Activated CD8-positive, alpha-beta T cell treated with anti-CD3 and anti-CD28 coated beads, Interleukin-2, amount 10 ng/mL, durations not matched to agents 7 days and 5 days (primary cell): Measurements from ENCODE around the gene CCDC70. TPM values are rescaled to one million over a fixed set of nuclear protein-coding genes. Genes with fewer than 3 reads are reported as not detected.
A peak's percentile ranks its signal among the peaks of the same experiment; 100 is the strongest.
"Not testable (repeated sequence)": the region's sequence is repeated elsewhere in the genome, so short reads cannot be mapped to it uniquely, and the experiment has no call there.

Experiments
- ATAC-seq: fragments of 150-1000 bp; cut with Tn5 transposase; one replicate; pipeline ENCODE4 v1.10.0; 2021; ENCODE audit warnings: moderate library complexity
- CTCF ChIA-PET: fragments of 350-600 bp; sonication (Branson Sonifier 250); formaldehyde crosslinking; loops from one replicate; lab custom pipeline; 2021; ENCODE audit warnings: antibody characterized with exemption; lab: Charles Lee
- POLR2A ChIA-PET: fragments of 350-600 bp; sonication (Branson Sonifier 250); formaldehyde crosslinking; loops from one replicate; lab custom pipeline; 2021; ENCODE audit warnings: antibody characterized with exemption; lab: Charles Lee
- DNase-seq: peaks from one replicate; pipeline ENCODE4 v3.0.0-alpha.2; 2020
- H3K27ac Mint-ChIP-seq: one replicate; pipeline ENCODE4 v1.8.0; 2021; ENCODE audit warnings: mild to moderate bottlenecking, mixed read lengths
- H3K27me3 Mint-ChIP-seq: one replicate; pipeline ENCODE4 v1.8.0; 2021; ENCODE audit warnings: low read depth, mixed read lengths
- H3K36me3 Mint-ChIP-seq: one replicate; pipeline ENCODE4 v1.8.0; 2021; ENCODE audit warnings: low read depth, mixed read lengths
- H3K4me1 Mint-ChIP-seq: one replicate; pipeline ENCODE4 v1.8.0; 2021; ENCODE audit warnings: low read depth, mixed read lengths
- H3K4me3 Mint-ChIP-seq: one replicate; pipeline ENCODE4 v1.8.0; 2021; ENCODE audit warnings: mild to moderate bottlenecking, mixed read lengths
- H3K9me3 Mint-ChIP-seq: one replicate; pipeline ENCODE4 v1.8.0; 2022; ENCODE audit warnings: mixed read lengths; ENCODE audit not compliant: insufficient read depth
- total RNA-seq, 2 experiments: library from RNA; stranded (reverse); gene quantifications; one replicate each; pipeline ENCODE4 v1.2.3, GENCODE V29; 2021

CCDC70 gene
- total RNA-seq, 2 experiments from 2014 or later = not detected

- ATAC-seq (peak; percentile 47), DNase-seq (peak; percentile 48)
- Mint-ChIP-seq H3K9me3 (no peaks in the 10 kb centered on the region), H3K27me3 (no peaks in the 10 kb centered on the region), H3K4me3 (peak overlapping the region; percentile 48), H3K4me1 (peaks cover 86% of the 10 kb centered on the region), H3K36me3 (no peaks in the 10 kb centered on the region), H3K27ac (peak overlapping the region; percentile 78)
- ChIA-PET CTCF (interaction anchor here (0.8 to 9.4 kb wide), 9 partner anchors 7 to 696 kb away, joined by 3 to 175 read pairs (median 3); no protein-coding TSS in a partner anchor), POLR2A (interaction anchor here (1.0 to 1.3 kb wide), 3 partner anchors 10 to 369 kb away, joined by 3 to 6 read pairs (median 6); partner anchors contain the start of gene INTS6)
Observed at GRCh38 chr13:51821606-51822005, 40.2 kb upstream of the CCDC70 start.

- H3K27ac Mint-ChIP-seq = peak overlapping the region; percentile 78
- POLR2A ChIA-PET = interaction anchor here (1.0 to 1.3 kb wide), 3 partner anchors 12 to 369 kb away, joined by 3 to 6 read pairs (median 3); partner anchors contain the start of gene INTS6
Observed at GRCh38 chr13:51822106-51822815, 39.5 kb upstream of the CCDC70 start.

DNA sequence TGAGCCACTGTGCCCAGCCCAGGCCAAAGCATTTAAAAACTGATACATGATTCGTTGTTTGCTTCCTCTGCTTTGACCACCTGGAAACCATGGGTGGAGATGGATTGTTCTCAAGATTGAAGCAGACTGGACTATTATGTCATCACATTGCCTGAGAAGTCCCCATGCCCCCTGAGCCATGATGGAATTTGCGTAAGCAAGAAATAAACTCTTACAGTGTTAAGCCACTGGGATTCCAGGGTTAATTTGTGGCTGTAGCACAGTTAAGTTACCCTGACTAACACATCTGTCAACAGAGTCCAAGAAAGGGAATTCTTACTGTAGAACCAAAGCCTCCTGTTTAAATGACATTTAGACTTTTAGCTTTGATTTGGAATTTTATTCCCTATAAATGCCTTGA, 38.4 kb upstream of the CCDC70 start:
- Mint-ChIP-seq H3K4me3 (no peak overlapping the region), H3K27ac (no peak overlapping the region), H3K36me3 (no peaks in the 10 kb centered on the region), H3K27me3 (no peaks in the 10 kb centered on the region), H3K9me3 (no peaks in the 10 kb centered on the region), H3K4me1 (peaks cover 94% of the 10 kb centered on the region)
- POLR2A ChIA-PET = interaction anchor here (1.0 kb wide), 1 partner anchor 18 kb away, joined by 3 read pairs; no protein-coding TSS in a partner anchor
- ATAC-seq = no peak
- CTCF ChIA-PET = interaction anchor here (0.7 to 9.4 kb wide), 3 partner anchors 9 to 371 kb away, joined by 3 to 175 read pairs (median 71); no protein-coding TSS in a partner anchor
- no peak for DNase-seq

More at GRCh38 chr13:51822106-51822815, 39.5 kb upstream of the CCDC70 start:
- peak overlapping the region; percentile 48 for H3K4me3 Mint-ChIP-seq
- no peaks in the 10 kb centered on the region for H3K27me3 Mint-ChIP-seq
- DNase-seq (no peak), ATAC-seq (peak; percentile 23)
- H3K9me3 Mint-ChIP-seq = no peaks in the 10 kb centered on the region
- CTCF ChIA-PET = interaction anchor here (0.7 to 9.4 kb wide), 9 partner anchors 8 to 372 kb away, joined by 3 to 175 read pairs (median 3); no protein-coding TSS in a partner anchor
- peaks cover 93% of the 10 kb centered on the region for H3K4me1 Mint-ChIP-seq
- H3K36me3 Mint-ChIP-seq = no peaks in the 10 kb centered on the region

DNA sequence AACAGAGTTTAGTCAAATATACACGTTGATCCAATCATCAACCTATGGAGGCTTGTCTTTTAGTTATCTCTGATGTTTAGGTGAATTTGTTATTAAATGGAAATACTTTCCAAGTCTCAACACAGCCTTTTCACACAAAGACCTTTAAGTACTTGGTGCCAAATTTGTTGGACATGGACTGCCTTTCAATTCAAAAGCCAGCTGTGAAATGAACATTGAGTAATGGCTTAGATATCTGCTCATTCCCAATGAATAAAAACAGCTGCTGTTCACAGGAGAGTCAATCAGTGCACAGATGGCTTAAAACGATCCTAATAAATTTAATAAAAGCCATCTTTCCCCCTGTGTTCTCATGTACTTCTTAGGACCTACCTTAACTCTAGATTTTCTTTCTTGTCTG, 37.9 kb upstream of the CCDC70 start:
- Mint-ChIP-seq H3K4me1 (peaks cover 90% of the 10 kb centered on the region), H3K27ac (peak overlapping the region; percentile 16)

DNA sequence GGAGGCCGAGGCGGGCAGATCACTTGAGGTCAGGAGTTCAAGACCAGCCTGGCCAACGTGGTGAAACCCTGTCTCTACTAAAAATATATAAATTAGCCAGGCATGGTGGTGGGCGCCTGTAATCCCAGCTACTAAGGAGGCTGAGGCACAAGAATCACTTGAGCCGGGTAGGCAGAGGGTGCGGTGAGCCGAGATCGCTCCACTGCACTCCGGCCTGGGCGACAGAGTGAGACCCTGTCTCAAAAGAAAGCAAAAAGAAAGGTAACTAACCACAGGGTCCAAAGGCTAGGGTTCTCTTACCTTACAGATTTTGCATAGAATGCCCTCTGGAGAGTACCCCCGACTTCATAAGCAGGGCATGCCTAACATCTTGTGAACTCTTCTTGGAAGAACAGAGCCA, 37.1 kb upstream of the CCDC70 start:
- DNase-seq, H3K27me3 Mint-ChIP-seq, ATAC-seq, H3K36me3 Mint-ChIP-seq, H3K9me3 Mint-ChIP-seq: not testable (repeated sequence)
- Mint-ChIP-seq H3K4me3 (peak overlapping the region; percentile 60), H3K27ac (peak overlapping the region; percentile 82), H3K4me1 (peaks cover 82% of the 10 kb centered on the region)
- POLR2A ChIA-PET = interaction anchor here (1.0 to 1.1 kb wide), 2 partner anchors 19 to 372 kb away, joined by 3 to 5 read pairs; partner anchors contain the start of gene INTS6
- CTCF ChIA-PET = interaction anchor here (0.9 to 9.4 kb wide), 4 partner anchors 11 to 302 kb away, joined by 6 to 175 read pairs (median 9); partner anchors contain the start of gene TMEM272

More for the DNA sequence above, 37.9 kb upstream of the CCDC70 start:
- Mint-ChIP-seq H3K4me3 (peak overlapping the region; percentile 60), H3K27me3 (no peaks in the 10 kb centered on the region), H3K9me3 (no peaks in the 10 kb centered on the region), H3K36me3 (no peaks in the 10 kb centered on the region)
- DNase-seq (no peak), ATAC-seq (no peak)
- ChIA-PET POLR2A (no interaction called here), CTCF (interaction anchor here (6.7 to 9.4 kb wide), 2 partner anchors 8 to 10 kb away, joined by 71 to 175 read pairs; no protein-coding TSS in a partner anchor)

DNA sequence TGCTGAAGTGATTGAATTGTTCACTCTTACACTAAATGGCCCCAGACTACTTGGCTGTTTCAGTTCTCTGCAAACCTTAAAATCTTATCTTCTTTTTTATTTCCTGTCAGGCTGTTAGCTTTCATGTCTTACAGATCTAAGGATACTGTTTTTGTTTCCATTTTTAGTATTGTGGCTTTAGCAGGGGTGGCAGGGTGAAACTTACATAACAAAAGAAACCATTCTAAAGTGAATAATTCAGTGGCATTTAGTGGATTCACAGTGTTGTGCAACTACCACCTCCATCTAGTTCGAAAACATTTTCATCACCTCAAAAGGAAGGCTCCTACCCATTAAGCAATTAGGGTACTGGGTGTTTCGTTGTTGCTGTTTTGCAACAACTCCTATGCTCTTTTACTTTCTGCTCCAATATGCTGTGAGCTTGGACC, 36.6 kb upstream of the CCDC70 start:
- ATAC-seq (peak; percentile 66), DNase-seq (peak; percentile 44)
- CTCF ChIA-PET = interaction anchor here (0.9 to 9.4 kb wide), 8 partner anchors 9 to 371 kb away, joined by 3 to 175 read pairs (median 6); partner anchors contain the start of gene TMEM272
- no peaks in the 10 kb centered on the region for H3K9me3 Mint-ChIP-seq
- POLR2A ChIA-PET = interaction anchor here (1.0 to 1.4 kb wide), 3 partner anchors 10 to 372 kb away, joined by 3 to 7 read pairs (median 5); partner anchors contain the start of gene INTS6
- no peaks in the 10 kb centered on the region for H3K27me3 Mint-ChIP-seq
- H3K36me3 Mint-ChIP-seq = no peaks in the 10 kb centered on the region
- H3K27ac Mint-ChIP-seq = peak overlapping the region; percentile 82
- peak overlapping the region; percentile 60 for H3K4me3 Mint-ChIP-seq
- H3K4me1 Mint-ChIP-seq = peaks cover 80% of the 10 kb centered on the region

DNA sequence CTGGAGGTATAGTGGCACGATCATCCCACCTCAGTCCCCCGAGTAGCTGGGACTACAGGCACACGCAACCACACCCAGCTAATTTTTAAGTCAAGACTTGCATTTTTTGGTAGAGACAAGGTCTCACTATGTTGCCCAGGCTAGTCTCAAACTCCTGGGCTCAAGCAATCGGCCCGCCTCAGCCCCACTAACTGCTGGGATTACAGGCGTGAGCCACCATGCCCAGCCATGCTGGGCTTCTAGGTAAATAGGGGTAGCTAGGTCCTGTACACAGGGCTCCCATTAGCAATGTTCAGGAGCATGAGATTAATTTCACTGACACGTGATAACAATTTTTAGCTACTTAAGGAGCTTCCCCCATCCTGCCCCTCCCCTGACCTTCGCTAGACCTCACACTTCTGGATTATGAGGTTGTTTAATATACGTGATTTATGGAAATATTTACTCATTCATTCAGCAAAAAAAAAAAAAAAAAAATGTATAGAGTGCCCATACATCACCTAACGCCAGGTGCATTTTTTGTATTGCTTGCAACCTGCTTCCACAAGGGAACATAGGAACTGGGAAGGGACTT, 36.0 kb upstream of the CCDC70 start:
- ATAC-seq (peak; percentile 5), DNase-seq (no peak)
- Mint-ChIP-seq H3K36me3 (no peaks in the 10 kb centered on the region), H3K4me1 (peaks cover 75% of the 10 kb centered on the region), H3K9me3 (no peaks in the 10 kb centered on the region), H3K27ac (peak overlapping the region; percentile 82), H3K27me3 (no peaks in the 10 kb centered on the region), H3K4me3 (peak overlapping the region; percentile 60)
- ChIA-PET CTCF (interaction anchor here (0.9 to 9.4 kb wide), 10 partner anchors 8 to 391 kb away, joined by 3 to 175 read pairs (median 4); partner anchors contain the start of gene TMEM272), POLR2A (interaction anchor here (1.0 to 1.4 kb wide), 3 partner anchors 10 to 373 kb away, joined by 3 to 7 read pairs (median 5); partner anchors contain the start of gene INTS6)

- peak overlapping the region; percentile 82 for H3K27ac Mint-ChIP-seq
- no peaks in the 10 kb centered on the region for H3K9me3 Mint-ChIP-seq
- H3K4me3 Mint-ChIP-seq = peak overlapping the region; percentile 27
- H3K27me3 Mint-ChIP-seq = no peaks in the 10 kb centered on the region
- DNase-seq = no peak
- ChIA-PET CTCF (interaction anchor here (1.2 to 9.4 kb wide), 4 partner anchors 9 to 392 kb away, joined by 3 to 175 read pairs (median 4); no protein-coding TSS in a partner anchor), POLR2A (no interaction called here)
- no peaks in the 10 kb centered on the region for H3K36me3 Mint-ChIP-seq
- H3K4me1 Mint-ChIP-seq = peaks cover 66% of the 10 kb centered on the region
- ATAC-seq = no peak
Observed at GRCh38 chr13:51826606-51827005, 35.2 kb upstream of the CCDC70 start.

DNA sequence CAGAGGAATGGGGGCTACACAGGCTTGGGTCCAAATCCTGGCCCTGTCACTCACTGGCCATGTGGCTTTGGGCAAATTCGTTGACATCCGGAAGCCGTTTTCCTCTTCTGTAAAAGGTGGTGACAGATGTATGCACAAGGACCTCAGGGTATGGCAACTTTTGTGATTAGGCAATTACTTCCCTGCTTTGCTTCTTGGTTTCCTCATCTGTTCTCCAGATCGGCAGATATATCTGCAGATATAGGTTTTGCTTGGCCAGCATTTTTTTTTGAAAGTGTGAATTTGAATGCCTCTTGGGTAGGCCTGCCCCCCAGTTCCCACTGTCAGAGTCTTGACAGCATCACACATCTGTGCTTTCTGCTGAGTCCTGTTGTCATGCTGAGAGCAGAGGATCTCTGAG, 34.5 kb upstream of the CCDC70 start:
- H3K36me3 Mint-ChIP-seq = no peaks in the 10 kb centered on the region
- H3K9me3 Mint-ChIP-seq = no peaks in the 10 kb centered on the region
- CTCF ChIA-PET = interaction anchor here (1.2 to 9.4 kb wide), 5 partner anchors 8 to 392 kb away, joined by 3 to 175 read pairs (median 5); no protein-coding TSS in a partner anchor
- no peaks in the 10 kb centered on the region for H3K27me3 Mint-ChIP-seq
- peak overlapping the region; percentile 82 for H3K27ac Mint-ChIP-seq
- ATAC-seq (no peak), DNase-seq (no peak)
- POLR2A ChIA-PET = interaction anchor here (0.7 kb wide), 1 partner anchor 373 kb away, joined by 3 read pairs; no protein-coding TSS in a partner anchor
- peaks cover 63% of the 10 kb centered on the region for H3K4me1 Mint-ChIP-seq
- H3K4me3 Mint-ChIP-seq = no peak overlapping the region

- Mint-ChIP-seq H3K27ac (no peak overlapping the region), H3K9me3 (no peaks in the 10 kb centered on the region), H3K4me1 (peaks cover 63% of the 10 kb centered on the region), H3K27me3 (no peaks in the 10 kb centered on the region), H3K36me3 (no peaks in the 10 kb centered on the region), H3K4me3 (no peak overlapping the region)
- POLR2A ChIA-PET = interaction anchor here (0.6 kb wide), 1 partner anchor 231 kb away, joined by 4 read pairs; no protein-coding TSS in a partner anchor
- ATAC-seq (no peak), DNase-seq (no peak)
- CTCF ChIA-PET = interaction anchor here (1.0 to 9.4 kb wide), 4 partner anchors 9 to 21 kb away, joined by 3 to 175 read pairs (median 10); no protein-coding TSS in a partner anchor
Observed at GRCh38 chr13:51828730-51829567, 32.8 kb upstream of the CCDC70 start.
